DOHH2 (cell line): ENCODE measurements around the gene KRTAP4-7.
"Not testable (repeated sequence)": the region's sequence is repeated elsewhere in the genome, so short reads cannot be mapped to it uniquely, and the experiment has no call there.

ENCODE experiments used
- H3F3A ChIP-seq: fragments of 200-600 bp; sonication (generic), shearing (Covaris generic); 2 replicates; pipeline ENCODE4 v1.6.0; 2016; ENCODE audit warnings: antibody characterized with exemption, mild to moderate bottlenecking; ENCODE audit not compliant: control insufficient read depth, insufficient read depth
- H3K27ac ChIP-seq: fragments of 200-600 bp; sonication (generic); 2 replicates; pipeline ENCODE4 v1.5.1; 2014; ENCODE audit warnings: low read depth, mild to moderate bottlenecking, low read length, moderate library complexity
- H3K27me3 ChIP-seq: fragments of 200-600 bp; sonication (generic); 2 replicates; pipeline ENCODE4 v1.6.1; 2014; ENCODE audit warnings: mild to moderate bottlenecking, low read length, mixed read lengths; ENCODE audit not compliant: control insufficient read depth
- H3K36me3 ChIP-seq: fragments of 200-600 bp; sonication (generic); 2 replicates; pipeline ENCODE4 v1.6.1; 2014; ENCODE audit warnings: mild to moderate bottlenecking, low read length, moderate library complexity, mixed read lengths; ENCODE audit not compliant: control insufficient read depth
- H3K4me1 ChIP-seq: fragments of 200-600 bp; sonication (generic); 2 replicates; pipeline ENCODE4 v1.6.1; 2014; ENCODE audit warnings: mild to moderate bottlenecking, low read length, mixed read lengths; ENCODE audit not compliant: control insufficient read depth
- H3K4me2 ChIP-seq: fragments of 200-600 bp; sonication (generic); 2 replicates; pipeline ENCODE4 v1.6.0; 2014; ENCODE audit warnings: mild to moderate bottlenecking, low read length, moderate library complexity
- H3K4me3 ChIP-seq: fragments of 200-600 bp; sonication (generic); 2 replicates; pipeline ENCODE4 v1.5.1; 2014; ENCODE audit warnings: mild to moderate bottlenecking, low read length, mixed read lengths
- H3K79me2 ChIP-seq: fragments of 200-600 bp; sonication (generic); 2 replicates; pipeline ENCODE4 v1.6.1; 2014; ENCODE audit warnings: mild to moderate bottlenecking, low read length, mixed read lengths; ENCODE audit not compliant: control insufficient read depth
- H3K9me2 ChIP-seq: fragments of 200-600 bp; sonication (generic); replicated peaks from 2 replicates; pipeline ENCODE4 v1.6.1; 2014; ENCODE audit warnings: mild to moderate bottlenecking, low read length, mixed read lengths; ENCODE audit not compliant: control insufficient read depth
- H3K9me3 ChIP-seq: fragments of 200-600 bp; sonication (generic); 2 replicates; pipeline ENCODE4 v1.6.1; 2014; ENCODE audit warnings: antibody characterized with exemption, low read length, mixed read lengths; ENCODE audit not compliant: control insufficient read depth, insufficient read depth
- H4K20me1 ChIP-seq: fragments of 200-600 bp; sonication (generic); 2 replicates; pipeline ENCODE4 v1.6.0; 2014; ENCODE audit warnings: low read depth, mild to moderate bottlenecking, antibody characterized with exemption, low read length, moderate library complexity; ENCODE audit not compliant: control insufficient read depth, insufficient read depth
- CTCF ChIP-seq: fragments of 200-600 bp; sonication (generic); IDR thresholded peaks from one replicate; pipeline ENCODE4 v1.5.1; 2014; ENCODE audit warnings: antibody characterized with exemption, mild to moderate bottlenecking, low read depth, low read length; ENCODE audit not compliant: poor library complexity, severe bottlenecking
- EZH2phosphoT487 ChIP-seq: fragments of 200-600 bp; sonication (generic); IDR thresholded peaks from 2 replicates; pipeline ENCODE4 v1.6.1; 2017; ENCODE audit warnings: borderline replicate concordance, mild to moderate bottlenecking, antibody characterized with exemption, low read length, moderate library complexity, mixed read lengths

KRTAP4-7 gene

GRCh38 chr17:41082626-41083025, 1.3 kb upstream of the KRTAP4-7 start:
- Histone ChIP-seq H3K36me3 (no peaks in the 10 kb centered on the region), H3K27me3 (no peaks in the 10 kb centered on the region), H3K4me1 (no peaks in the 10 kb centered on the region), H3K27ac (no peak overlapping the region), H3K79me2 (no peaks in the 10 kb centered on the region), H4K20me1 (no peaks in the 10 kb centered on the region), H3K9me2 (no peaks in the 10 kb centered on the region), H3K4me3 (no peak overlapping the region), H3K9me3 (no peaks in the 10 kb centered on the region), H3F3A (no peaks in the 10 kb centered on the region), H3K4me2 (no peak overlapping the region)
- TF ChIP-seq EZH2phosphoT487 (no peak), CTCF (no peak)

- H3K4me2 ChIP-seq, H3K36me3 ChIP-seq, H3K27ac ChIP-seq, H3K27me3 ChIP-seq, H3K4me1 ChIP-seq, H3K4me3 ChIP-seq, H3K79me2 ChIP-seq, H3K9me3 ChIP-seq, H3F3A ChIP-seq, H4K20me1 ChIP-seq, H3K9me2 ChIP-seq: not testable (repeated sequence)
These were observed 523 bp upstream of the KRTAP4-7 start for GRCh38 chr17:41083427-41083826.

GRCh38 chr17:41088760-41089352, 4.9 kb downstream of the KRTAP4-7 start:
- not testable (repeated sequence) for H3K9me3 ChIP-seq, H3K27me3 ChIP-seq, H3K4me1 ChIP-seq, H3K36me3 ChIP-seq, H3K4me3 ChIP-seq, H3K4me2 ChIP-seq, H3F3A ChIP-seq, H3K9me2 ChIP-seq, H3K27ac ChIP-seq, H4K20me1 ChIP-seq, H3K79me2 ChIP-seq

GRCh38 chr17:41096055-41096454, 12.1 kb downstream of the KRTAP4-7 start:
- H3K27me3 ChIP-seq: no peaks in the 10 kb centered on the region
- H3K4me3 ChIP-seq: no peak overlapping the region
- H3K79me2 ChIP-seq: no peaks in the 10 kb centered on the region
- peaks cover 6% of the 10 kb centered on the region for H3K4me1 ChIP-seq
- no peak for TF ChIP-seq EZH2phosphoT487
- no peak for TF ChIP-seq CTCF
- no peaks in the 10 kb centered on the region for H3F3A ChIP-seq
- H4K20me1 ChIP-seq: no peaks in the 10 kb centered on the region
- no peak overlapping the region for H3K4me2 ChIP-seq
- no peak overlapping the region for H3K27ac ChIP-seq
- H3K36me3 ChIP-seq: no peaks in the 10 kb centered on the region
- H3K9me2 ChIP-seq: no peaks in the 10 kb centered on the region
- H3K9me3 ChIP-seq: peaks cover 10% of the 10 kb centered on the region
